A673 (cell line): Measurements from ENCODE around the gene IQGAP2. TPM values are rescaled to one million over a fixed set of nuclear protein-coding genes. Genes with fewer than 3 reads are reported as not detected.

Experiments used
- BruUV-seq: library from RNA; stranded (reverse); fragments of 400-500 nt; replicated peaks from 2 replicates; lab custom pipeline; 2021; lab: Mats Ljungman, UMichigan
- CTCF ChIA-PET: fragments of 300-600 bp; sonication (Branson Sonifier 250); formaldehyde crosslinking; loops from one replicate; lab custom pipeline; 2022; ENCODE audit warnings: antibody characterized with exemption; lab: Charles Lee
- POLR2A ChIA-PET: fragments of 300-600 bp; sonication (Branson Sonifier 250); formaldehyde crosslinking; loops from one replicate; lab custom pipeline; 2022; ENCODE audit warnings: antibody characterized with exemption; ENCODE audit not compliant: low non-redundant PET; lab: Charles Lee
- DNase-seq: peaks from one replicate; pipeline ENCODE4 v3.0.0-alpha.2; 2015; ENCODE audit warnings: low spot score
- H3K27ac ChIP-seq: fragments of 200-600 bp; sonication (generic); 2 replicates; pipeline ENCODE4 v1.5.1; 2016; ENCODE audit warnings: mixed run types, low read depth, mild to moderate bottlenecking, mixed read lengths, antibody characterized with exemption, low read length; ENCODE audit not compliant: poor library complexity, severe bottlenecking
- H3K27me3 ChIP-seq: fragments of 200-600 bp; sonication (generic); replicated peaks from 2 replicates; pipeline ENCODE4 v1.6.1; 2017; ENCODE audit warnings: mixed run types, low read depth, mild to moderate bottlenecking, mixed read lengths, antibody characterized with exemption, low read length; ENCODE audit not compliant: insufficient read depth, poor library complexity
- H3K36me3 ChIP-seq: fragments of 200-600 bp; sonication (generic); 2 replicates; pipeline ENCODE4 v1.6.1; 2016; ENCODE audit warnings: mixed run types, mild to moderate bottlenecking, mixed read lengths, antibody characterized with exemption, low read length; ENCODE audit not compliant: insufficient read depth, poor library complexity, severe bottlenecking
- H3K4me1 ChIP-seq: fragments of 200-600 bp; sonication (generic); 2 replicates; pipeline ENCODE4 v1.6.1; 2017; ENCODE audit warnings: mixed run types, mild to moderate bottlenecking, mixed read lengths, antibody characterized with exemption, low read length; ENCODE audit not compliant: insufficient read depth, poor library complexity, severe bottlenecking
- H3K4me3 ChIP-seq: fragments of 200-600 bp; sonication (generic); 2 replicates; pipeline ENCODE4 v1.5.1; 2016; ENCODE audit warnings: low read depth, mixed run types, mild to moderate bottlenecking, mixed read lengths, low read length; ENCODE audit not compliant: poor library complexity, severe bottlenecking
- H3K9me3 ChIP-seq: fragments of 200-600 bp; sonication (generic); 2 replicates; pipeline ENCODE4 v1.6.1; 2016; ENCODE audit warnings: mixed run types, low read depth, mild to moderate bottlenecking, mixed read lengths, antibody characterized with exemption, low read length; ENCODE audit not compliant: poor library complexity, severe bottlenecking
- CTCF ChIP-seq: fragments of 300-800, 200-600 bp; sonication (generic); conservative IDR thresholded peaks from 2 replicates; pipeline ENCODE4 v1.5.1; 2017; ENCODE audit warnings: low read depth, mild to moderate bottlenecking, antibody characterized with exemption, low read length, moderate library complexity, mixed read lengths
- EZH2 ChIP-seq: fragments of 200-600 bp; sonication (generic); IDR thresholded peaks from 2 replicates; pipeline ENCODE4 v1.6.1; 2017; ENCODE audit warnings: borderline replicate concordance, low read depth, mild to moderate bottlenecking, mixed read lengths, antibody characterized with exemption, low read length; ENCODE audit not compliant: poor library complexity, severe bottlenecking
- intact Hi-C: fragments of 100-400 bp; cut with micrococcal nuclease; formaldehyde crosslinking; loops from one replicate; pipeline ENCODE4 v1.10.0; 2022; ENCODE audit not compliant: unreplicated experiment
- total RNA-seq: library from RNA; stranded (reverse); gene quantifications from 2 replicates; pipeline ENCODE4 v1.2.3, GENCODE V29; 2021

Gene IQGAP2
- total RNA-seq, 1 experiment from 2014 or later = 26.8 TPM

GRCh38 chr5:76386360-76386759 is 16.7 kb upstream of the IQGAP2 start:
- H3K27ac ChIP-seq = no peak overlapping the region
- H3K36me3 ChIP-seq = no peaks in the 10 kb centered on the region
- ChIA-PET POLR2A (no interaction called here), CTCF (no interaction called here)
- no peaks in the 10 kb centered on the region for H3K27me3 ChIP-seq
- H3K4me1 ChIP-seq = peaks cover 8% of the 10 kb centered on the region
- no peak for TF ChIP-seq CTCF
- TF ChIP-seq EZH2 = no peak
- no peak for DNase-seq
- H3K4me3 ChIP-seq = no peak overlapping the region
- H3K9me3 ChIP-seq = no peaks in the 10 kb centered on the region
- BruUV-seq = no TSS peak
- intact Hi-C loops = no loop called here

GRCh38 chr5:76388236-76388635 is 14.8 kb upstream of the IQGAP2 start:
- Histone ChIP-seq H3K4me1 (peaks cover 19% of the 10 kb centered on the region), H3K9me3 (no peaks in the 10 kb centered on the region), H3K36me3 (no peaks in the 10 kb centered on the region), H3K27ac (no peak overlapping the region), H3K4me3 (no peak overlapping the region), H3K27me3 (no peaks in the 10 kb centered on the region)
- no peak for DNase-seq
- BruUV-seq = no TSS peak
- intact Hi-C loops = no loop called here
- ChIA-PET CTCF (no interaction called here), POLR2A (no interaction called here)
- TF ChIP-seq EZH2 (no peak), CTCF (no peak)

- Histone ChIP-seq H3K27me3 (no peaks in the 10 kb centered on the region), H3K36me3 (no peaks in the 10 kb centered on the region), H3K27ac (no peak overlapping the region), H3K4me3 (no peak overlapping the region), H3K4me1 (peaks cover 22% of the 10 kb centered on the region), H3K9me3 (no peaks in the 10 kb centered on the region)
- ChIA-PET CTCF (no interaction called here), POLR2A (no interaction called here)
- DNase-seq = no peak
- intact Hi-C loops = no loop called here
- no TSS peak for BruUV-seq
- TF ChIP-seq CTCF (no peak), EZH2 (no peak)
Measured at GRCh38 chr5:76388791-76389512, 14.1 kb upstream of the IQGAP2 start.
